GM18873 (cell line): Measurements from ENCODE around the gene JUP.

Source experiments
- ATAC-seq: cut with Tn5 transposase; IDR thresholded peaks from one replicate; pipeline ENCODE4 v1.9.1; 2021; ENCODE audit warnings: mild to moderate bottlenecking, moderate library complexity, moderate number of reproducible peaks; ENCODE audit not compliant: unreplicated experiment, low FRiP score

JUP gene

DNA sequence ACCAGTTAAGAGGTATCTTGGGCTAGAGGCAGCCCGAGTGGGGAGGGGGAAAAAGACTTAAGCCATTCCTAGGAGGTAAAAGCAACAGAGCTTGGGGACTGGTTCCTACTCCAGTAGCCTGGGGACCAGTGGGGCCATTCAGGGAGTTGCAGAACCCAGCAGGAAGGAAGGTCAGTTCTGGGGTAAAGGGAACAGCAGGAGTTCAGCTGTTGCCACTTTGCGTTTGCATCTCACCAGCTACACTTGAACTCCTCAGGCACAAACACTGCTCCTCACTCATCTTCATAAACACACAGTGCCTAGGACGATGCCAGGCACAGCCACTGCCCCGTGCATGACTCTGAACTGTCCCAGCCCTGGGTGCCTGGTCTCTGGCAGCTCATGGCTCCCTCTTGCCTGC lies 56.0 kb downstream of the JUP start:
- ATAC-seq, result no peak

DNA sequence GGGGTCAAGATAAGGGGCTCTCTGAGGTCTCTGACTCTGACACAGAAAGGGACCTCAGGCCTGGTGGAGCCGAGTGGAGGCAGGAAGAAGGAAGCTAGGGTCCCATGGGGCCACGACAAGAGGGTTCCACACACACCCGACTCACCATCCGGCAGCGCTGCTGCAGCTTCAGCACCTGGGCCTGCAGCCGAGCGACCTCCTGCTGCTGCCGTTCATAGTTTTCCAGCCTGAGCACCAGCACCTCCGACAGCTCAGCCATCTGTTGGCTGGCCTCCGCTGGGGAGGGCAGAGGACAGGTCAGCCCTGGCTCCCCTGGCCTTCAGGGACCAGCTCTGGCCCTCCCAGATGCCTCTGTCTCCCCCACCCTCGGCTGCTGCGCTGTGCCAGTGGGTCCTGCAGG lies 58.5 kb downstream of the JUP start:
- no peak for ATAC-seq

DNA sequence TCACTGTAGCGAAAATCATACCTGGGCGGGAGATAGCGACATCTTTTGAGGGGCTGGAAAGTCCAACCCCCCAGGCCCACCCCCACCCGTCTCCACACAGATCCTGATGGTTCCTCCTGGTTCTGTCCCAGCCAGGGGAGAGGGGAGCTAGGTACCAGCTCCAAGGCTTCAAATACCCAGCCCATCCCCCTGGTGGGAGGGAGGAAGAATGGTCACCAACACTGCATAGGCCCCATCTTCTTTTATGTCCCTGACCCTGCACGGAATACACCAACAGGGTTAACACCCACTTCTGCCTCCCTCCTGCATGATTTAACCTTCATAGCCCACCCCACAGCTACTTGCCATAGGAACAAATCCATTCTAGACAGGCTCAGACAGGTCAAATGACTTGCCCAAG lies 61.4 kb downstream of the JUP start:
- ATAC-seq, result no peak

DNA sequence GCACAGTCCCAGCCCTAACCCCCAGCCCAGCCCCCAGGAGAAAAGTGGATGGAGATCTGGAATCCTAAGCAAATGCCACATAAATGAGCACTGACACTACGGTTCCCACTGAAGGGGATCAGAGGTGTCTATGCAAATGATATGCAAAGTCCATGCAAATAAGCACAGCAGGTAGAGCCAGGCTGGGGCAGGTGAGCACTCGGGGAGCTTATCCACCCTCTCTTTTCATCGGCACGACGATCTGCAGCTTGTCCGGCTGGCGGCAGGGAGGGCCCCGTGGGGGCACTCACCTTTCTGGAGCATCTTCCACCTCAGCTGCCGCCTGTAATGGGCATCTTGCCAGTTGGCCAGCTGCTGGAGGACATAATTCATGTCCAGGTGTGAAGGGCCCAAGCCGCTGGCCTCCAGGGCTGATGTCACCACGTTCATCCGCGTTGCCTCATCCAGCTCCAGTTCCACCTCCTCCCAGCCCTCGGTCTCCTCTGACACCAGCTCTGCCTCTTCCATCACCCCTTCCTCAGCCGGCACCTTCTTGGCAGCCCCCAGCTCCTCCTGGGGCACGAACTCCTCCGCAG lies 61.9 kb downstream of the JUP start:
- no peak for ATAC-seq

DNA sequence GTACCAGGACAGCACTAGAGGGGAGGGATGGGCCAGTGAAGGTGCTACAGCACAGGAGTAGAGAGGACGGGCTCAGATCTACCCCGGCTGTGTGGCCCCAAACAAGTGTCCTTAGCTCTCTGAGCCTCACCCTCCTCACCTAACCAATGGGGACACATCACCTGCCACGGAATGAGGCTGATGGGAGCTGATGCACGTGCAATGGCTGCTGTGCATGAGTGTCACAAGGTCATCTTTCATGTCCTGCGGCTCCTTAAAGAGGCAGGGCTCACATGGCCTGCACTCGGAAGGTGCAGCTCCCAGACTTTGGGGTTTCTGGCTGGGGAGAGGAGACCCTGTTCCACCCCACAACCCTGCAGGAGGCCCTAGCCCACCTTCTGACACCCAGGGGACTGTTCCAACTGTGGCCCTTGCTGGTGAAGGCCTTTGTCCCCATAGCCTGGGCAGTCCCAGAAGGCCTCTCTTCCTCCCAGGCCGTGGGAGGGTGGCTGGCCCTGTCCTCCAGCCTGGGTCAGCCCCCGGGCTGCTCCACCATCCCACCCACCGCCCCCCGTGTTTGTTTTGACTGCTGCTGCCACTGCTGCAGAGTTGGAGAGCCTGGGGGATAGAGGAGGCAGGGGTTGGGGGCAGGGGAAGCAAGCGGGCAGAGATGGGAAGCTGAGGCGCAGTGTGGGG lies 62.6 kb downstream of the JUP start:
- no peak for ATAC-seq

DNA sequence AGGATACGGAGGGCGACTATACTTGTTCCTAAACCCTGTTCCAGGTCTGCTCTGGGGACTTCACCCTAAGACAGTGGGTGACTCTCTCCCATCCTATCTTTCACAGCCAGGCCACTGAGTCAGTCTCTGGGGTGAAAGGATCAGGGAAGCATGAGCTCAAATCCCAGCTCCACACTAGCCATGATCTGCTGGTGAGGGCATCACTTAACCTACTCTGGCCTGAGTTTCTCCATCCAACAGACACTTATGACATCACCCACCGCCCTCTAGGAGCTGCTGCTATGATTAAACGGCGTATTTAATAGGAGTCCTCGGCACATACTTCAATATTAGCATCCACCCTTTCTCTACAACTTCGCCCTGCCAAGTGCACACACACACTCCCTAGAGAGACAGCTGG lies 64.3 kb downstream of the JUP start:
- ATAC-seq, result no peak

DNA sequence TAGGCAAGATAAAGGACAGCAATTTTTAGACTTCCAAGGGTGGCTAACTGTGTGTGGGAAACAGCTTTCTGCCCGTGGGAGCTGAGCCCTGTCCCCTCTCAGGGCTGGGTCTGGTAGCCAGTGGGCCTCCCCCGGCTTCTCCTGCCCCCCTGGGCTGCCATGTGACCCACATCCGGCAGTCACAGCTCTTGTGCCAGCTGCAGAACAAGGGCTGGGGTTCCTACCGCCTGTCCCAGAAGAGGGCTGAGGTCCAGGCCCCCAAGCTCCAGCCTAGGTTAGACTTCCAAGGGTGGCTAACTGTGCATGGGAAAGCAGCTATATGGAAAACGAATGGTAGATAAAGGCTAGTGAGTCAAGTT lies 68.2 kb downstream of the JUP start:
- ATAC-seq, result no peak

DNA sequence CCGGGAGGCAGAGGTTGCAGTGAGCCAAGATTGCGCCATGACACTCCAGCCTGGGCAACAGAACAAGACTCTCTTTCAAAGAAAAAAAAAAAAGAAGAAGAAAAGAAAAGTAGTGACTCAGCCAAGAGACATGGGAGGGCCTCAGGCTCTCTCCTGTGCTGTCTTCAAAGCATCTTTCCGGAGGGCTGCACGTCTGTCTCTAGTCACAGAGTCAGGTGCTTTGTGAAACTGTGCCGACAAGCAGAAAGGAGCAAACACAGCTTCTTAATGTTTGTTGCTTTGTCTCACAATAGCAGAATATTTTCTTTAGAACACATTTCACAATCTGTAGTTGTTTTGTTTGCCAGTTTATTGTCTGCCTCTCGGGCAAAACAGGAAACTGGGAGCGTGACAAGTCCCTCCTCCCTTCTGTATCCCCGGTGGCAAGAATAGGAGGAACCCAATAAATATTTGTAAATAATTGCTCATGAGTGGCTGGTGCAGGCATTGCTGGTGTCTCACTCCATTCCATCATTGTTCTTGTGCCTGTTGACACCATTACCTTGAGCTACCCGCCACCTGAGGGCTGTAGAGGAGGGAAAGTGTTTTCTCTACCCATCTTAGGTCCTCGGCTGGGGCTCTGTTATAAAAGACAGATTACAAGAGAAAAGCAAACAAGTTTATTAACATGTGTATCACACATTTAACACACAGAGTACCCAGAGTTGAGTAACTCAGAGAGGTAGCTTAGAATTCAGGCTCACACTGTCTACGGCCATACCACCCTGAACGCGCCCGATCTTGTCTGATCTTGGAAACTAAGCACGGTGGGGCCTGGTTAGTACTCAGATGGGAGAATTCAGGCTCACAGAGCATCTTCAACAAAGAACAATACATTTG lies 68.9 kb downstream of the JUP start:
- no peak for ATAC-seq

DNA sequence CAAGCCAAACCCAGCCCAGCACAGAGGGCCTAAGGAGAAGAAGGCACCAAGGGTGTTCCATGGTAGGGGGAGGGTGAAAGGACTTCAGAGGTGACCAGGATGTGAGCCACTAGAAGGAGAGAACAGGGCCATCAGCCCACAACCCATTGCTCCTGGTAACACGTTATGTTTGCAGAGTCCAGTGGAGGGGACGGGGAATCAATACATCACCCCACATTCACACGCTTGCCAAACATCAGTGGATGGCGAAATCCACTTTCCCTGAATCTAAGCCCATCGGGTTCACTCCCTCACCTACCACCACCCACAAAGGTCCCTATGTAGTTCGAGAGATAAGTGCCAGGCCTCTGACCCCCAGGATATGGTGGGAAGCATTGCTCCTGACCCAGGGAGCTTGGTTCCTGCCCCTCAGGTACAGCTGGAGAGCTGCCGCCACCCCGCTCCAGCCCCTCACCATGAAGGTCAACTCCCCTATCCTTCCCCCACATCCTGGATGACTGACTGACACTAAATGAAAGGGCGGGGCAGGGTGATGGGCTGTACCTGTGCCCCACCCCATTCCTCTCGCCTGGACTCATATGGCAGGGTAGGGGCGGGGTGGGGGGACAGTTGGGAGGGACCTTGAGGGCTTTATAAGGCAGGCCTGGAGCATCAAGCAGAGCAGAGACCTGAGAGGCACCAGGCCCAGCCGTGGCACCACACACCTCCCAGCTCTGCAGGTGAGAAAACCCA lies 74.7 kb downstream of the JUP start, which contains the start of gene GAST:
Gene GAST, plus strand, starts transcription at position 663 of the 732 bp plus-strand sequence. CDS start 3,106 bp downstream, outside the sequence.
- no peak for ATAC-seq

DNA sequence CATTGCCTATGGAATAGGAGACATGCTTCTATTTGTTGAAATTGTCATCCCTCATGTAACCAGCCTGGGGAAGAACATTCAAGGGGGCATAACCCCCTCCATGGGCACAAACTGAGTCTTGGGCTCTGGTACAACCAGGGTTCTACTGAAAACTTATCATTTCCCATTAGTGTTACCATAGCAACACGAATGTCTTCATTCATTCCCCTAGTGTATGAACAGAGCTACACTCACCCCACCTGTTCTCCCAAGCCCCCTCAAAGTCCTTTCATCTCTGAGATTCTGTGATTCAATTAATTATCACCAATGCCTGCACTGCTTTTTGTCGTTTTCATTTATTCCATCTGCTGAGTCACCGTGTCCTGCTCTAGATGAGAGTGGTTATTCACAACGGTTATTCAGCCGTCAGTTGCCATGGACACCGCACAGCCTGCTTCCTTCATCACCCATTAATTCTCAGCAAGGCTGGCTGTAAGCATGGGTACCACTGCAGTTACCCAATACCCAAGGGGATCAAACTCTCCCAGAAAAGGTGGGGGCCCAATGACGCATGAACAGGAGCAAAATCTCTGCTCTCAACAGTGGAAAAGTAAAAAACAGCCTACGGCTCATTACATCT lies 75.9 kb downstream of the JUP start:
- no peak for ATAC-seq

DNA sequence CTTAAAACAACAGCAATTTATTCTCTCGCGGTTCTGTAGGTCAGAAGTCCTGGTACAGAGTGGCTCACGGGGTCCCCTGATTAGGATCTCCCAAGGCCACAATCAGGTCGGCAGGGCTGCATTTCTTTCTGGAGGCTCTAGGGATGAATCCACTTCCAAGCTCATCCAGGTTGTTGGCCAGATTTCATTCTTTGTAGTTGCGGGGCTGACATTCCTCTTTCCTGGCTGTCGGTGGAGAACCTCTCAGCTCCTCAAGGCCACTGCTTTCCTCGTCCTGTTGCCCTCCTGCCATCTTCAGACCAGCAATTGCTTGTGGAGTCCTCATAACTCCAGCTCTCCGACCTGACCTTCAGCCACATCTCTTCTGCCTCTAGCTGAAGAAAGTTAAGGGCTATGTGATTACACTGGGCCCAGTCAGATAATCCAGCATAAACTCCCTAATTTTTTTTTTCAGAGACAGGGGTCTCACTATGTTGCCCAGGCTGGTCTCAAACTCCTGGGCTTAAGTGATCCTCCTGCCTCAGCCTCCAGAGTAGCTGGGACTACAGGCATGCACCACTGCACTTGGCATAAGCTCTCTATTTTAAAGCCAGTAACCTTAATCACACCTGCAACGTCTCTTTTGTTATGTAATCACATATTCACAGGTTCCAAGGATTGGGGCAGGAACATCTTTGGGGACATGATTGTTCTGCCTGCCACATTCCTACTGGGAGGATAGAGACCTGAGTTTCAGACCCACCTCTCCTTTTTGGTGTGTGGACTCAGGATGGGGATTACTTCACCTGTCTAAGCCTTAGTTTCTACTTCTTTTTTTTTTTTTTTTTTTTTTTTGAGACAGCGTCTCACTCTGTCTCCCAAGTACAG lies 78.5 kb downstream of the JUP start:
- no peak for ATAC-seq

DNA sequence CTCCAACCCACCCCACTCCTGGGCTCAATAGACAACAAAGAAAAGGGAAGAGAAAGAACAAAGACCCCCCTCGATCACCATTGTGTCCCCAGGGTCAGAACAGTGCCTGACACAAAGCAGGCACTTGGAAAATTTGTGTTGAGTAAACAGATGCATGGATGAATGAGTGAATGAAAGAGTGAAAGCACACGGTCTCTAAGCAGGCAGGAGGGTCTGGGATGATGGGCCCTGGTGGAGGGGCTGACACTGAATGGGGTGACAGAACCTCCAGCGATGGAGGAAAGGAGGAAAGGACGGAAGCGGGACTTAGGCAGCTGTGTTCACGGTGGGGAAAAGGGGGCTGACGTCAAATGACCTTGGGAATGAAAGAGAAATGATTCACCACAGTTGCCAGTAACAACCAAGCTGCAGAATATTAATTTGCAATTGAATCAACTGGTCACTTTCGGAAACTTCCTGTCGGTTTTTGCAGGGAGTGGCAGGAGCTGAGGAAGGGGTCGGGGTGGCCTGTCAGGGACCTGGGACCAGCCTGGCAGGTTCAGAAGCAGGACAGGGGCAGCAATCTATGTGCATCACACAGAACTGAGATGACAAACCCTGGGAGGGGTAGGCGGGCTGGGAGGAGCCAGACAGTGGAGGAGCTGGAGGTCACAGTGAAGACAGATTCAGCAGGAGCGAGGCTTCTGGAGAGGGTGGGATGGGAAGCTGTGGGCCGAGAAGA lies 81.1 kb downstream of the JUP start:
- no peak for ATAC-seq
